Activated CD4-positive, alpha-beta memory T cell treated with anti-CD3 and anti-CD28 coated beads for 36 hours (primary cell): ENCODE data around the gene ZSCAN20. TPM values are rescaled to one million over a fixed set of nuclear protein-coding genes. Genes with fewer than 3 reads are reported as not detected.
"Not testable (repeated sequence)": the region's sequence is repeated elsewhere in the genome, so short reads cannot be mapped to it uniquely, and the experiment has no call there.

Experiments
- CTCF ChIA-PET: fragments of 350-600 bp; sonication (Branson Sonifier 250); formaldehyde crosslinking; loops from one replicate; lab custom pipeline; 2021; ENCODE audit warnings: antibody characterized with exemption, inconsistent platforms; lab: Charles Lee
- POLR2A ChIA-PET: fragments of 350-600 bp; sonication (Branson Sonifier 250); formaldehyde crosslinking; loops from one replicate; lab custom pipeline; 2021; ENCODE audit warnings: antibody characterized with exemption; lab: Charles Lee
- DNase-seq: peaks from one replicate; pipeline ENCODE4 v3.0.0-alpha.2; 2020
- H3K27ac Mint-ChIP-seq: one replicate; pipeline ENCODE4 v1.8.0; 2021; ENCODE audit warnings: mixed read lengths
- H3K27me3 Mint-ChIP-seq: one replicate; pipeline ENCODE4 v1.8.0; 2021; ENCODE audit warnings: mixed read lengths
- H3K36me3 Mint-ChIP-seq: one replicate; pipeline ENCODE4 v1.8.0; 2021; ENCODE audit warnings: mixed read lengths
- H3K4me1 Mint-ChIP-seq: one replicate; pipeline ENCODE4 v1.8.0; 2021; ENCODE audit warnings: low read depth, mixed read lengths
- H3K4me3 Mint-ChIP-seq: one replicate; pipeline ENCODE4 v1.8.0; 2021; ENCODE audit warnings: mild to moderate bottlenecking, mixed read lengths
- H3K9me3 Mint-ChIP-seq: one replicate; pipeline ENCODE4 v1.8.0; 2021; ENCODE audit warnings: mixed read lengths
- intact Hi-C: fragments of 100-400 bp; cut with micrococcal nuclease; formaldehyde crosslinking; loops from one replicate; pipeline ENCODE4 v1.15.1; 2023
- total RNA-seq, 2 experiments: library from RNA; stranded (reverse); gene quantifications; one replicate each; pipeline ENCODE4 v1.2.3, GENCODE V29; 2021

Gene ZSCAN20
- total RNA-seq, 2 experiments from 2014 or later: 3.8 to 4.1 TPM

DNA sequence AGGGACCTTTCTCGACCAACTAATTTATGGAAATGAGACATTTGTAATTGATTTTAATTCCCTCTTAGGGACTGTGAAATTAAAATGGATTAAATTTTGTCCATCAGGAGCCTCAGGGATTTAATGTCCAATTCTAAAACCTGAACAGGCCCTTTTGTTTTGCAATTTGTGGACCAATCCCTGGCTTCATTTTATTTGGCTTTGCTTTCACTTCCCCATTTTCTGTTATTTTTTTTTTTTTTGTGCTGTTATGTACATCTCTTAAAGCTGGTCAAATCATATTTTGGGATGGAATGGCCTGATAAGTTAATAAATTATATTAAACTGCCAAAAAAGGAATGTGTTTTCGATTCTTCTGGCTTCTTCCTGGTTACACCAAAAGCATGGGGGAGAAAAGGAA lies 28.9 kb downstream of the ZSCAN20 start:
- CTCF ChIA-PET: no interaction called here
- Mint-ChIP-seq H3K4me3 (no peak overlapping the region), H3K27ac (no peak overlapping the region), H3K36me3 (peaks cover 9% of the 10 kb centered on the region), H3K9me3 (peaks cover 21% of the 10 kb centered on the region), H3K4me1 (no peaks in the 10 kb centered on the region), H3K27me3 (no peaks in the 10 kb centered on the region)
- DNase-seq: no peak
- POLR2A ChIA-PET: no interaction called here
- intact Hi-C loops: no loop called here

DNA sequence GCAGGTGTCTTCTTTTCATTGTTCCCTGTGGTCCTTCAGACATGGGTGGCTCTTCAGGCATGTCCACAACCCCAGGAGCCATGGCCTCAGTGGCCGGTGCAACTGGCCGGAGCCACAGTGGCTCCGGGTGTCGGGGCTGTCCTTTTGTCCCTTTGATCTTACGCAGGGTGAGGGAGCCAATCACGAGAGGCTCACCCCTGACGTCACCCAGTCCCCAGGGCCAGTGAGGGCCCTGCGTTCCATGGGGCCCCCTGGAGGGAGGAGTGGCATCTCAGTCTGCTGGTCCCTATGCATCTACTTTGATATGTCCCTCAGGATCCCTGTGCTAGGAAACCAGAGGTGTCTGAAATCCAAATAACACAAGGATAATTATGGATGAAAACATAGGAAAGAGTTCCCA lies 29.3 kb downstream of the ZSCAN20 start:
- intact Hi-C loops: no loop called here
- H3K36me3 Mint-ChIP-seq: peaks cover 6% of the 10 kb centered on the region
- ChIA-PET POLR2A (no interaction called here), CTCF (no interaction called here)
- no peak overlapping the region for H3K4me3 Mint-ChIP-seq
- no peaks in the 10 kb centered on the region for H3K27me3 Mint-ChIP-seq
- H3K27ac Mint-ChIP-seq: no peak overlapping the region
- H3K4me1 Mint-ChIP-seq: no peaks in the 10 kb centered on the region
- peaks cover 17% of the 10 kb centered on the region for H3K9me3 Mint-ChIP-seq
- no peak for DNase-seq

DNA sequence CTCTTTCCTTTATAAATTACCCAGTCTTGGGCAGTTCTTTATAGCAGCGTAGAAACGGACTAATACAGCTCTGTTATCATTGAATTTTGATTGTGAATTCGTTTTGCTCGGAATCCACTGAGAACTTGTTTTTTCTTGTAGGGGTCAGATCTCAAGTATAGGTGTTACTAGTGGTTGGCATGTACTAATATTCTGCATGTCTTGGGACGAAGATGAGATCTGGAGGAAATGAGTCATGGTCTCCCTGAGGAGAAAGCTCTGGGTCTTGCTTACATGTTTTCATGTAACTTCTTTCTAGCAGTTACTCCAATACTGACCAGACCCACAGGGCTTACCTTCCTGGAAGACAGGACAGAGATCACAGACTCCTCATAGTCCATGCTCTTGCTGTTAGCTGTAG lies 30.3 kb downstream of the ZSCAN20 start:
- no peaks in the 10 kb centered on the region for H3K27me3 Mint-ChIP-seq
- ChIA-PET POLR2A (no interaction called here), CTCF (no interaction called here)
- intact Hi-C loops: no loop called here
- peaks cover 8% of the 10 kb centered on the region for H3K9me3 Mint-ChIP-seq
- no peak overlapping the region for H3K4me3 Mint-ChIP-seq
- peaks cover 6% of the 10 kb centered on the region for H3K36me3 Mint-ChIP-seq
- no peak for DNase-seq
- H3K4me1 Mint-ChIP-seq: no peaks in the 10 kb centered on the region
- H3K27ac Mint-ChIP-seq: no peak overlapping the region

DNA sequence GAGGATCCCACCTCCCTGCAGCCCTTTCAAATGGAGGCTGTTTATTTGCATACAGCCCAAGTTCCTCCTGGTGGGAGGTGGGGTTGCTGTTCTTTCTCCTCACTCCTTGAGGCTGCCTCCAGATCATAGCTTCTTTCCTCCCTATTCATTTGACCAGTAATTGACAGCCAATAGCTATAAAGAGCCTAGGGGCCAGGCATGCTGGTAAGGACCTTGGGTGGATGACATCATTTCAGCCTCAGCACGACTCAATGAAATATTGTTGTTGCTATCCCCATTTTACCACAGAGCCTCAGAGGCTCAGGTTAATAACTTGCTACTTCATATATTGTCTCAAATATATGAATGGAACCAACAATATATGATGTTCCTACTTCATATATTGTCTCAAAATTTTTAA lies 31.1 kb downstream of the ZSCAN20 start:
- no peak overlapping the region for H3K27ac Mint-ChIP-seq
- H3K36me3 Mint-ChIP-seq: peaks cover 2% of the 10 kb centered on the region
- no peak overlapping the region for H3K4me3 Mint-ChIP-seq
- no peak for DNase-seq
- H3K27me3 Mint-ChIP-seq: no peaks in the 10 kb centered on the region
- CTCF ChIA-PET: no interaction called here
- no peaks in the 10 kb centered on the region for H3K4me1 Mint-ChIP-seq
- peaks cover 3% of the 10 kb centered on the region for H3K9me3 Mint-ChIP-seq
- POLR2A ChIA-PET: no interaction called here
- intact Hi-C loops: no loop called here

DNA sequence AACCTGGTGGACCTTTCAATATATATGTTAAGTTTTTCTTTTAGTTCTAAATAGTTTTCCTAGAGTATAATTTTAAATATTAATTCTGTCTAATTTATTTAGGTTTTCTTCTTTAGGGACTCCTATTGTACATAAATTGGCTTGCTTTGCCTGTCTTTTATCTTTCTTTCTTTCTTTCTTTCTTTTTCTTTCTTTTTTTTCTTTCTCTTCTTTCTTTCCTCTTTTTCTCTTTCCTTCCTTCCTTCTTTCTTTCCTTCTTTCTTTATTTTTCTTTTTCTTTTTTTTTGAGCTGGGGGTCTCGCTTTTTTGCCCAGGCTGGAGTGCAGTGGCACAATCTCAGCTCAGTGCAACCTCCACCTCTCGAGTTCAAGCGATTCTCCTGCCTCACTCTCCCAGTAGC lies 35.2 kb downstream of the ZSCAN20 start:
- Mint-ChIP-seq H3K9me3 (peaks cover under 1% of the 10 kb centered on the region), H3K36me3 (no peaks in the 10 kb centered on the region), H3K4me1 (peaks cover 4% of the 10 kb centered on the region), H3K4me3 (no peak overlapping the region), H3K27me3 (peaks cover 6% of the 10 kb centered on the region), H3K27ac (no peak overlapping the region)
- CTCF ChIA-PET: no interaction called here
- intact Hi-C loops: no loop called here
- no peak for DNase-seq
- POLR2A ChIA-PET: no interaction called here

DNA sequence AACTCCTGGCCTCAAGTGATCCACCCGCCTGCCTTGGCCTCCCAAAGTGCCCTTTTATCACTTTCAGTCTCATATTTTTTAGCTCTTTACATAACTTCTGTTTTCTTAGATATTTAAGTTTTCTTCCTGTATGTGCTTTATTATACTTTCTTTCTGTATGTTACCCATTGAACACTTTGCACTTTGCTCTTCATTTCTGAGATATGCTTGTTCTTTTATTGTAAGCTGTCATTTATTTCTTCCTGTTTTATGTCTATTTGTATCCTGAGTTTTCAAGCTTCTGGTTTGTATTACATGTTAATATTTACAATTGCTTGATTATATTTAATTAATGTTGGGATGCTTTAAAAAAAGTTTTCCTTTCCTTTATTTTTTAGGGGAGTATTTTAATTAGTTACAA lies 35.7 kb downstream of the ZSCAN20 start:
- ChIA-PET POLR2A (no interaction called here), CTCF (no interaction called here)
- Mint-ChIP-seq H3K4me3 (no peak overlapping the region), H3K9me3 (no peaks in the 10 kb centered on the region), H3K36me3 (no peaks in the 10 kb centered on the region), H3K27ac (no peak overlapping the region), H3K4me1 (peaks cover 7% of the 10 kb centered on the region), H3K27me3 (peaks cover 6% of the 10 kb centered on the region)
- no peak for DNase-seq
- intact Hi-C loops: no loop called here

DNA sequence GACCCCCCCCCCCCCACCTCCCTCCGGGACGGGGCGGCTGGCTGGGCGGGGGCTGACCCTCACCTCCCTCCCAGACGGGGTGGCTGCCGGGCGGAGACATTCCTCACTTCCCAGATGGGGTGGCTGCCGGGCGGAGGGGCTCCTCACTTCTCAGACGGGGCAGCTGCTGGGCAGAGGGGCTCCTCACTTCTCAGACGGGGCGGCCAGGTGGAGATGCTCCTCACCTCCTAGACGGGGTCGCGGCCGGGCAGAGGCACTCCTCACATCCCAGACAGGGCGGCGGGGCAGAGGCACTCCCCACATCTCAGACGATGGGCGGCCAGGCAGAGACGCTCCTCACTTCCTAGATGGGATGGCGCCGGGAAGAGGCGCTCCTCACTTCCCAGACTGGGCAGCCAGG lies 36.8 kb downstream of the ZSCAN20 start:
- H3K9me3 Mint-ChIP-seq, H3K4me1 Mint-ChIP-seq, H3K27ac Mint-ChIP-seq, H3K4me3 Mint-ChIP-seq, DNase-seq, H3K27me3 Mint-ChIP-seq, H3K36me3 Mint-ChIP-seq, intact Hi-C loops, CTCF ChIA-PET, POLR2A ChIA-PET: not testable (repeated sequence)

DNA sequence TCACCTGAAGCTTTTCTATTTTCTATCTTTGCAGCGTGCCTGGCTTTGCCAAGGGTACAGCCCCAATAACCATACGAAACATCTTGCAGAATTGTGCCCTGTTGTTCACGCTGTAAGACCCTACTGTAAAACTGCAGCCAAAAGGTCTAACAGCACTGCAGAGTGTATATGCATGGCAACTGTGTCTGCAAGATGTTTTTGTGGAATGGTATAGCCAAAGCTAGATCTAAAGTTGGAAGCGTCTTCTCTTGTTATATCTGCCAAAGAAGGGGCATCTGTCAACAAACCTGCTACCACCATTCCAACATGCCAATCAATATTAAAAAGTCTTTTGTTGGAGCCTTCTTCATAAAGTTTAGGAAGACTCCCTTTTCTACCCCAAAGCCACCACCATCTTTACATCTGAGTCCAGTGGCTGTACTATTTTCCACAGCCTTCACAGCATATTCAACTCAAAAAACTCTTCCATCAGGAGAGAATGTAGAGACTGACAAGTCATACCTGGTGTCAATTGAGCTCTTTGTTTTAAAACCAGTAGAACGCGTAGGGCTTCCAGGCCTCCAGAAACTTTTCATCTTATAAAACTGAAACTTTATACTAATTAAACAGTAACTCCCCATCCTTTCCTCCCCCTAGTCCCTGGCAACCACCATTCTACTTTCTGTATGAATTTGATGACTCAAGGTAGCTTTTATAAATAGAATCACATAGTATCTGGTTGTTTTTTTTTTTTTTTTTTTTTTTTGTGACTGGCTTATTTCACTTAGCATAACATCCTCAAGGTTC lies 40.0 kb downstream of the ZSCAN20 start:
- Mint-ChIP-seq H3K9me3 (no peaks in the 10 kb centered on the region), H3K27ac (no peak overlapping the region), H3K4me1 (peaks cover 8% of the 10 kb centered on the region), H3K4me3 (no peak overlapping the region), H3K27me3 (peaks cover 20% of the 10 kb centered on the region), H3K36me3 (no peaks in the 10 kb centered on the region)
- ChIA-PET POLR2A (no interaction called here), CTCF (interaction anchor here (0.7 to 1.4 kb wide), 2 partner anchors 41 to 487 kb away, joined by 4 to 6 read pairs; no protein-coding TSS in a partner anchor)
- intact Hi-C loops: no loop called here
- peak; percentile 17 for DNase-seq

DNA sequence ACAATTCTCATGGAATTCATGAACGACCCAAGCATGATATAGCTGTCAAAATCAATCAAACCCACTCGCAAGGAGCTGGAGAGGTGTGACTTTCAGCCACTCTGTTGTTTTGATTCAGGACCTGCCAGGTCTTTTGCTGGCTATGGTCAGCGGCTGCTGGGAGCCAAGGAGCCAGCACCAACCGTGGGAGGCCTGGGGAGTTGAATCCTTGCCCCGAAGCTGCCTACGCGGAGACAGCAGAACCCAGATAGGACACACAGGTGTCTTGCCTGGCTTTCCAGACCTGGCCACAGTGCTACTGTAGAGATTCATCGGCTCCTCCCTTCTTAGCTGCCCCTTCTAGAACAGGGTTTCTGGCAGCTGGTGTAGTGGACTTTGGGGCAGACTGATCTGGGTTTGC lies 42.7 kb downstream of the ZSCAN20 start:
- Mint-ChIP-seq H3K27ac (no peak overlapping the region), H3K4me1 (peaks cover 8% of the 10 kb centered on the region), H3K27me3 (peaks cover 26% of the 10 kb centered on the region), H3K36me3 (no peaks in the 10 kb centered on the region), H3K4me3 (no peak overlapping the region), H3K9me3 (no peaks in the 10 kb centered on the region)
- CTCF ChIA-PET: no interaction called here
- POLR2A ChIA-PET: no interaction called here
- no peak for DNase-seq
- intact Hi-C loops: no loop called here

DNA sequence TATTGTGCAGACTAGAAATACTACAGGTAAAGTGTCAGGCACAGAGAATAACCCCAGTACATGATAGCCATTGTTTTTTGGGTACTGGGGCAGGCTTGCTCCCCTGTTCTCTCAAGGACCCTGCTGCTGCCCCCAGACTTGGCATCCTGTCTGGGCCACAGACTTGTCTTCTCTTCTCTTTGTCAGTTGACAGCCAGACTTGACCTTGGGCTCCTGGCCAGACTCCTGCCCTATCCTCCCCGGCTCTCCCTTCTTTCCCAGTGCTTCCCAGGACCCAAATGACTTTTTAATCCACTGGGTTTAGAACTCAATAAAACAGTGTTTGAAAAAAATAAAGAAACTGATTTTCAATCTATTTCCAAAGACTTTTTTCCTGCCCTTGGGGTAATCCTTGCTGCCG lies 43.2 kb downstream of the ZSCAN20 start:
- ChIA-PET CTCF (no interaction called here), POLR2A (no interaction called here)
- intact Hi-C loops: no loop called here
- Mint-ChIP-seq H3K27ac (no peak overlapping the region), H3K4me3 (no peak overlapping the region), H3K36me3 (no peaks in the 10 kb centered on the region), H3K27me3 (peaks cover 25% of the 10 kb centered on the region), H3K4me1 (peaks cover 8% of the 10 kb centered on the region), H3K9me3 (no peaks in the 10 kb centered on the region)
- no peak for DNase-seq

DNA sequence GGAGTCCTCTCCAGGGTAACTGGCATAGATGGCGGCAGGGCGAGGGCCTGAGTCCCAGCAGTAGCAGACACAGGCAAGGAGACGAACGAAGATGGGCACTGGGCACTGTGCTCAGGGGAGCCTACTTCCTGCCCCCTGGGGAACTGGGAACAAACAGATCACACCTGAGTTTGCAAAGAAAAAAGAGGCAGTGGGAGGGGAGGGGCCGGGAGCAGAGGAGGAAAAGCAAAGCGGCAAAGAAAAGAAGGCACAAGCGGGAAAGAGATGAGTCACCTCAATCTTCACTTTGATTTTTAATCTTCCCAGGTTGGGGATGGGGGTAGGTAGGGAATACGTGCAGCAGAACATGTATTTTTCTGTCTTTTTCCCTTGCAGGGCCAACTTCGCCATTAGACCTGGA lies 44.0 kb downstream of the ZSCAN20 start:
- POLR2A ChIA-PET: no interaction called here
- H3K36me3 Mint-ChIP-seq: no peaks in the 10 kb centered on the region
- H3K4me3 Mint-ChIP-seq: no peak overlapping the region
- no peak overlapping the region for H3K27ac Mint-ChIP-seq
- peaks cover 8% of the 10 kb centered on the region for H3K4me1 Mint-ChIP-seq
- no peaks in the 10 kb centered on the region for H3K9me3 Mint-ChIP-seq
- intact Hi-C loops: no loop called here
- CTCF ChIA-PET: no interaction called here
- DNase-seq: no peak
- H3K27me3 Mint-ChIP-seq: peaks cover 25% of the 10 kb centered on the region

DNA sequence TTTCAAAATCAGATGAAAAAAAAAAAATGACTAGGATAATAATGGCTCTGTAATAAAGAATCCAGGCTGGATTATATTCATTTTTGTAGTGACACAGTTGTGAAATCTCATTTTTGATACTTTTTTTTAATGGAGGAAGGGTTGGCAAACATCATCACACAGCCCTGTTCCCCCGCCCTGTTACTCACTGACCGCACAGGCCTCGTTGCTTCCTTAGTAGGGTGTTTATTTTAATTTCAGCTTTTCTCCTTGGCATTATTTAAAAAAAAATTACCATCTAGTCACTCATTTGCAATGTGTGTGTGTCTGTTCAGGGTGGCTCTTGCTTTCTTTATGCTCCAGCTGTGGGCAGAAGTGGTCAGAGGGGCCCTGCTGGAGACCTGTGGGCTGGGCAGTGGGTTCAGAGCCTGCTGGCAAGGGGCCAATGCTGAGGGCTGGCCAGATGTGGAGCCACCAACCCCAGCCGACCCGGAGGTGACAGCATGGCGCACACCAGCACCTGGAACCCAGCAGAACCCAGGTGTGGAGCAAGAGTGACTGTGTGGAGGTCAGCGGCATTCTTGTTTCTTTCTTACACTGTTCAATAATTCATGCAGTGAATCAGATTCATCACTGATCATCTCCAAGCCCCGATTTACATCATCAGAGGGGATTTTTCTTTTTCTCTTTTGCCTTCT lies 44.6 kb downstream of the ZSCAN20 start:
- peaks cover 24% of the 10 kb centered on the region for H3K27me3 Mint-ChIP-seq
- no peak overlapping the region for H3K27ac Mint-ChIP-seq
- DNase-seq: no peak
- no peaks in the 10 kb centered on the region for H3K9me3 Mint-ChIP-seq
- POLR2A ChIA-PET: no interaction called here
- H3K36me3 Mint-ChIP-seq: no peaks in the 10 kb centered on the region
- intact Hi-C loops: no loop called here
- no peak overlapping the region for H3K4me3 Mint-ChIP-seq
- CTCF ChIA-PET: no interaction called here
- H3K4me1 Mint-ChIP-seq: peaks cover 8% of the 10 kb centered on the region
